Lower lobe of right lung (tissue), 2 donors: ENCODE measurements around the gene RBFOX2. TPM values are rescaled to one million over a fixed set of nuclear protein-coding genes. Genes with fewer than 3 reads are reported as not detected.
A peak's percentile ranks its signal among the peaks of the same experiment; 100 is the strongest.
"Not testable (repeated sequence)": the region's sequence is repeated elsewhere in the genome, so short reads cannot be mapped to it uniquely, and the experiment has no call there.

Source experiments
- ATAC-seq, 2 donors: fragments of 200-7000 bp; cut with Tn5 transposase; one replicate each; pipeline ENCODE4 v1.9.1; 2020 to 2022; ENCODE audit warnings: mild to moderate bottlenecking in 2 of 2, moderate library complexity in 2 of 2
- DNase-seq: peaks from one replicate; pipeline ENCODE4 v3.0.0-alpha.2; 2020
- H3K27ac ChIP-seq: fragments of 200-600 bp; one replicate; pipeline ENCODE4 v1.8.0; 2022
- H3K27me3 ChIP-seq: fragments of 200-600 bp; one replicate; pipeline ENCODE4 v1.8.0; 2022; ENCODE audit warnings: low read depth
- H3K36me3 ChIP-seq: fragments of 200-600 bp; one replicate; pipeline ENCODE4 v1.8.0; 2022; ENCODE audit warnings: mild to moderate bottlenecking
- H3K4me1 ChIP-seq: fragments of 200-600 bp; one replicate; pipeline ENCODE4 v1.8.0; 2022
- H3K4me3 ChIP-seq: fragments of 200-600 bp; one replicate; pipeline ENCODE4 v1.8.0; 2022; ENCODE audit warnings: mild to moderate bottlenecking
- H3K9me3 ChIP-seq: fragments of 200-600 bp; one replicate; pipeline ENCODE4 v1.8.0; 2022
- CTCF ChIP-seq: fragments of 200-600 bp; IDR thresholded peaks from one replicate; pipeline ENCODE4 v1.8.0; 2022; ENCODE audit warnings: antibody characterized with exemption, mild to moderate bottlenecking
- intact Hi-C: fragments of 100-400 bp; cut with DNase I; formaldehyde crosslinking; loops from one replicate; pipeline ENCODE4 v1.11.0; 2022
- long read RNA-seq: library from polyadenylated mRNA; unstranded; transcript quantifications from one replicate; pipeline ENCODE4 v2.0.0, GENCODE V29; 2021
- total RNA-seq: library from RNA; stranded (reverse); fragmentation: NEBNext Ultra II Directional; extraction: Animal tissue kit (Norgen Biotek cat#: 25700); gene quantifications from one replicate; pipeline ENCODE4 v1.2.1, GENCODE V29; 2021
- donor health status: DM: no; HTN: yes; CAD: no; lungs with severe emphysema.

The RBFOX2 gene
- 50.1 TPM for total RNA-seq
- long read RNA-seq, transcript RBFOX2-208 (13 exons, 1,254 nt): major isoform, 6 of 645 reads
- long read RNA-seq, transcript RBFOX2-210 (13 exons, 1,935 nt): major isoform, 6 of 645 reads
- long read RNA-seq, partial matches to known transcripts: 9 of 645 reads
- long read RNA-seq, other reads (novel, unspliced or antisense): 618 of 645 reads

- peak; percentile 96 to 97 for ATAC-seq
- intact Hi-C loops: no loop called here
- no peaks in the 10 kb centered on the region for H3K27me3 ChIP-seq
- peak; percentile 96 for DNase-seq
- peaks cover 21% of the 10 kb centered on the region for H3K4me1 ChIP-seq
- no peaks in the 10 kb centered on the region for H3K36me3 ChIP-seq
- H3K4me3 ChIP-seq: peak within 1 kb of the TSS; percentile 71
- TF ChIP-seq CTCF: no peak
- peak within 1 kb of the TSS; percentile 74 for H3K27ac ChIP-seq
- H3K9me3 ChIP-seq: no peaks in the 10 kb centered on the region
These were observed at the start of gene RBFOX2 for GRCh38 chr22:36028646-36029405. Gene RBFOX2 (minus strand): TSS chr22:36028824. CDS start chr22:36028425, 399 bp downstream.

- H3K4me1 ChIP-seq: no peaks in the 10 kb centered on the region
- no peaks in the 10 kb centered on the region for H3K27me3 ChIP-seq
- H3K9me3 ChIP-seq: no peaks in the 10 kb centered on the region
- ATAC-seq (no peak), DNase-seq (no peak)
- H3K4me3 ChIP-seq: no peak overlapping the region
- no peak for TF ChIP-seq CTCF
- H3K27ac ChIP-seq: no peak overlapping the region
- intact Hi-C loops: no loop called here
- H3K36me3 ChIP-seq: no peaks in the 10 kb centered on the region
These were observed 48.6 kb upstream of the RBFOX2 start for GRCh38 chr22:36077271-36077670.

- intact Hi-C loops: no loop called here
- Histone ChIP-seq H3K4me3 (no peak overlapping the region), H3K36me3 (no peaks in the 10 kb centered on the region), H3K27me3 (no peaks in the 10 kb centered on the region), H3K27ac (no peak overlapping the region), H3K4me1 (no peaks in the 10 kb centered on the region), H3K9me3 (no peaks in the 10 kb centered on the region)
- DNase-seq: no peak
- ATAC-seq: no peak
- no peak for TF ChIP-seq CTCF
These were observed 47.1 kb upstream of the RBFOX2 start for GRCh38 chr22:36075724-36076123.

GRCh38 chr22:36075230-36075629 is 46.6 kb upstream of the RBFOX2 start:
- Histone ChIP-seq H3K36me3 (no peaks in the 10 kb centered on the region), H3K27ac (no peak overlapping the region), H3K4me3 (no peak overlapping the region), H3K9me3 (no peaks in the 10 kb centered on the region), H3K4me1 (no peaks in the 10 kb centered on the region), H3K27me3 (no peaks in the 10 kb centered on the region)
- no peak for TF ChIP-seq CTCF
- intact Hi-C loops: no loop called here
- DNase-seq (no peak), ATAC-seq (no peak)

- Histone ChIP-seq H3K27ac (no peak overlapping the region), H3K4me1 (no peaks in the 10 kb centered on the region), H3K27me3 (no peaks in the 10 kb centered on the region), H3K36me3 (no peaks in the 10 kb centered on the region), H3K9me3 (no peaks in the 10 kb centered on the region), H3K4me3 (no peak overlapping the region)
- DNase-seq (no peak), ATAC-seq (no peak)
- no peak for TF ChIP-seq CTCF
- intact Hi-C loops: no loop called here
These were observed 44.9 kb upstream of the RBFOX2 start for GRCh38 chr22:36073476-36073875.

- H3K36me3 ChIP-seq, H3K4me3 ChIP-seq, H3K27me3 ChIP-seq, ATAC-seq, H3K4me1 ChIP-seq, DNase-seq, H3K27ac ChIP-seq, intact Hi-C loops, H3K9me3 ChIP-seq: not testable (repeated sequence)
These were observed 42.0 kb upstream of the RBFOX2 start for GRCh38 chr22:36070645-36071044.
